ENCODE measurements around the gene MDK. TPM values are rescaled to one million over a fixed set of nuclear protein-coding genes. Genes with fewer than 3 reads are reported as not detected.
A peak's percentile ranks its signal among the peaks of the same experiment; 100 is the strongest.

The MDK gene
- total and polyA plus RNA-seq, 7 donors: 1.2 to 6.3 (median 1.8) TPM

GRCh38 chr11:46431211-46431610 is 49.7 kb downstream of the MDK start:
- intact Hi-C loops (cut with DNase I): no loop called here
- ATAC-seq: peak in 3 of 4 donors; percentile 68 to 81 (median 81)
- peak in 1 of 2 donors; percentile 25 for DNase-seq

More at GRCh38 chr11:46431211-46431610, 49.7 kb downstream of the MDK start:
- Histone ChIP-seq H3K27ac (no peak overlapping the region), H3K4me3 (no peak overlapping the region), H3K27me3 (ENCODE audit: insufficient read depth in 3 of 3, low read length in 2 of 3) (no peaks in the 10 kb centered on the region), H3K4me1 (no peaks in the 10 kb centered on the region), H3K9me3 (no peaks in the 10 kb centered on the region), H3K36me3 (ENCODE audit: insufficient read depth in 1 of 2, low read depth in 1 of 2) (peaks cover 2 to 80% of the 10 kb centered on the region in 2 donors)
- TF ChIP-seq, protein P1, sequence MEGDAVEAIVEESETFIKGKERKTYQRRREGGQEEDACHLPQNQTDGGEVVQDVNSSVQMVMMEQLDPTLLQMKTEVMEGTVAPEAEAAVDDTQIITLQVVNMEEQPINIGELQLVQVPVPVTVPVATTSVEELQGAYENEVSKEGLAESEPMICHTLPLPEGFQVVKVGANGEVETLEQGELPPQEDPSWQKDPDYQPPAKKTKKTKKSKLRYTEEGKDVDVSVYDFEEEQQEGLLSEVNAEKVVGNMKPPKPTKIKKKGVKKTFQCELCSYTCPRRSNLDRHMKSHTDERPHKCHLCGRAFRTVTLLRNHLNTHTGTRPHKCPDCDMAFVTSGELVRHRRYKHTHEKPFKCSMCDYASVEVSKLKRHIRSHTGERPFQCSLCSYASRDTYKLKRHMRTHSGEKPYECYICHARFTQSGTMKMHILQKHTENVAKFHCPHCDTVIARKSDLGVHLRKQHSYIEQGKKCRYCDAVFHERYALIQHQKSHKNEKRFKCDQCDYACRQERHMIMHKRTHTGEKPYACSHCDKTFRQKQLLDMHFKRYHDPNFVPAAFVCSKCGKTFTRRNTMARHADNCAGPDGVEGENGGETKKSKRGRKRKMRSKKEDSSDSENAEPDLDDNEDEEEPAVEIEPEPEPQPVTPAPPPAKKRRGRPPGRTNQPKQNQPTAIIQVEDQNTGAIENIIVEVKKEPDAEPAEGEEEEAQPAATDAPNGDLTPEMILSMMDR (IDR thresholded peaks at IDR 0.05): no peak

Other genes with a start within 250 kb of the MDK start
- 1 to 10 TPM; 2.2 to 6.9 (median 3.0) TPM for gene CREB3L1, start 104.0 kb upstream of the MDK start, total RNA-seq
- 1 to 10 TPM; 1.4 to 1.7 (median 1.6) TPM for gene CREB3L1, start 104.0 kb upstream of the MDK start, polyA plus RNA-seq
- 100 to 1,000 TPM in 1 of 4 donors, 10 to 100 TPM in 3; 90.2 to 138 (median 96.2) TPM for gene DGKZ, start 34.2 kb upstream of the MDK start, total RNA-seq
- 10 to 100 TPM; 57.7 to 85.4 (median 62.0) TPM for gene DGKZ, start 34.2 kb upstream of the MDK start, polyA plus RNA-seq
- gene CHRM4, start 10.1 kb downstream of the MDK start, total RNA-seq: not detected
- not detected for gene CHRM4, start 10.1 kb downstream of the MDK start, polyA plus RNA-seq
- gene AMBRA1, start 212.4 kb downstream of the MDK start, total RNA-seq: 10 to 100 TPM; 10.8 to 23.5 (median 18.5) TPM
- gene AMBRA1, start 212.4 kb downstream of the MDK start, polyA plus RNA-seq: 10 to 100 TPM in 1 of 3 donors, 1 to 10 TPM in 2; 5.1 to 10.8 (median 5.3) TPM
- gene HARBI1, start 235.6 kb downstream of the MDK start, total RNA-seq: 1 to 10 TPM; 2.0 to 4.4 (median 2.8) TPM
- gene HARBI1, start 235.6 kb downstream of the MDK start, polyA plus RNA-seq: 1 to 10 TPM; 3.4 to 8.6 (median 3.8) TPM
- 10 to 100 TPM; 27.0 to 50.7 (median 35.8) TPM for gene ATG13, start 235.9 kb downstream of the MDK start, total RNA-seq
- 10 to 100 TPM; 16.8 to 50.5 (median 20.5) TPM for gene ATG13, start 235.9 kb downstream of the MDK start, polyA plus RNA-seq